ENCODE results near the gene GABBR2.
"Not testable (repeated sequence)": the region's sequence is repeated elsewhere in the genome, so short reads cannot be mapped to it uniquely, and the experiment has no call there.

Gene GABBR2

GRCh38 chr9:98276907-98277469 is 431.7 kb downstream of the GABBR2 start:
- Mint-ChIP-seq H3K27ac (no peak overlapping the region), H3K9me3 (no peaks in the 10 kb centered on the region), H3K4me1 (no peaks in the 10 kb centered on the region), H3K27me3 (peaks cover 12% of the 10 kb centered on the region), H3K4me3 (no peak overlapping the region), H3K36me3 (ENCODE audit: low read depth) (no peaks in the 10 kb centered on the region)
- DNase-seq: no peak
- ATAC-seq: no peak

GRCh38 chr9:98275159-98275558 is 433.6 kb downstream of the GABBR2 start:
- no peak for ATAC-seq
- Mint-ChIP-seq H3K27me3 (peaks cover 15% of the 10 kb centered on the region), H3K9me3 (no peaks in the 10 kb centered on the region), H3K4me1 (no peaks in the 10 kb centered on the region), H3K36me3 (ENCODE audit: low read depth) (no peaks in the 10 kb centered on the region), H3K4me3 (no peak overlapping the region), H3K27ac (no peak overlapping the region)
- no peak for DNase-seq

- H3K27me3 Mint-ChIP-seq: peaks cover 19% of the 10 kb centered on the region
Measured at GRCh38 chr9:98272083-98272482, 436.7 kb downstream of the GABBR2 start.

GRCh38 chr9:98271479-98271878 is 437.3 kb downstream of the GABBR2 start:
- ATAC-seq: no peak
- Mint-ChIP-seq H3K27me3 (peaks cover 14% of the 10 kb centered on the region), H3K27ac (no peak overlapping the region), H3K36me3 (ENCODE audit: low read depth) (no peaks in the 10 kb centered on the region), H3K4me1 (no peaks in the 10 kb centered on the region), H3K9me3 (no peaks in the 10 kb centered on the region), H3K4me3 (no peak overlapping the region)
- no peak for DNase-seq

More at GRCh38 chr9:98272083-98272482, 436.7 kb downstream of the GABBR2 start:
- Mint-ChIP-seq H3K4me1 (no peaks in the 10 kb centered on the region), H3K4me3 (no peak overlapping the region), H3K9me3 (no peaks in the 10 kb centered on the region), H3K27ac (no peak overlapping the region), H3K36me3 (ENCODE audit: low read depth) (no peaks in the 10 kb centered on the region)
- DNase-seq (no peak), ATAC-seq (no peak)

GRCh38 chr9:98270284-98270683 is 438.5 kb downstream of the GABBR2 start:
- not testable (repeated sequence) for H3K4me3 Mint-ChIP-seq; DNase-seq; H3K27ac Mint-ChIP-seq; ATAC-seq; H3K4me1 Mint-ChIP-seq; H3K36me3 Mint-ChIP-seq (ENCODE audit: low read depth); H3K9me3 Mint-ChIP-seq
- peaks cover 12% of the 10 kb centered on the region for H3K27me3 Mint-ChIP-seq

- H3K9me3 Mint-ChIP-seq; DNase-seq; H3K4me1 Mint-ChIP-seq; H3K27ac Mint-ChIP-seq; H3K36me3 Mint-ChIP-seq (ENCODE audit: low read depth); H3K4me3 Mint-ChIP-seq; ATAC-seq: not testable (repeated sequence)
- H3K27me3 Mint-ChIP-seq: peaks cover 12% of the 10 kb centered on the region
Measured at GRCh38 chr9:98269652-98270051, 439.1 kb downstream of the GABBR2 start.

GRCh38 chr9:98267556-98267955 is 441.2 kb downstream of the GABBR2 start:
- H3K27ac Mint-ChIP-seq, ATAC-seq: not testable (repeated sequence)
- peaks cover 12% of the 10 kb centered on the region for H3K27me3 Mint-ChIP-seq

GRCh38 chr9:98264516-98264915 is 444.2 kb downstream of the GABBR2 start:
- Mint-ChIP-seq H3K27me3 (peaks cover 4% of the 10 kb centered on the region), H3K4me3 (no peak overlapping the region), H3K36me3 (ENCODE audit: low read depth) (no peaks in the 10 kb centered on the region), H3K4me1 (no peaks in the 10 kb centered on the region), H3K9me3 (no peaks in the 10 kb centered on the region), H3K27ac (no peak overlapping the region)
- ATAC-seq (no peak), DNase-seq (no peak)

More at GRCh38 chr9:98267556-98267955, 441.2 kb downstream of the GABBR2 start:
- DNase-seq; H3K36me3 Mint-ChIP-seq (ENCODE audit: low read depth); H3K9me3 Mint-ChIP-seq; H3K4me1 Mint-ChIP-seq; H3K4me3 Mint-ChIP-seq: not testable (repeated sequence)

- H3K36me3 Mint-ChIP-seq (ENCODE audit: low read depth): no peaks in the 10 kb centered on the region
- H3K27ac Mint-ChIP-seq: no peak overlapping the region
- DNase-seq: peak; percentile 80
- ATAC-seq: peak; percentile 85
- H3K27me3 Mint-ChIP-seq: peaks cover 3% of the 10 kb centered on the region
- H3K9me3 Mint-ChIP-seq: no peaks in the 10 kb centered on the region
- H3K4me3 Mint-ChIP-seq: no peak overlapping the region
- no peaks in the 10 kb centered on the region for H3K4me1 Mint-ChIP-seq
Measured at GRCh38 chr9:98263482-98264357, 445.0 kb downstream of the GABBR2 start.

- DNase-seq: no peak
- no peaks in the 10 kb centered on the region for H3K27me3 Mint-ChIP-seq
- H3K36me3 Mint-ChIP-seq (ENCODE audit: low read depth): no peaks in the 10 kb centered on the region
- H3K4me1 Mint-ChIP-seq: no peaks in the 10 kb centered on the region
- H3K27ac Mint-ChIP-seq: no peak overlapping the region
- H3K4me3 Mint-ChIP-seq: no peak overlapping the region
- no peaks in the 10 kb centered on the region for H3K9me3 Mint-ChIP-seq
- ATAC-seq: no peak
Measured at GRCh38 chr9:98263080-98263479, 445.7 kb downstream of the GABBR2 start.

GRCh38 chr9:98262056-98262455 is 446.7 kb downstream of the GABBR2 start:
- no peak for DNase-seq
- Mint-ChIP-seq H3K4me3 (no peak overlapping the region), H3K27ac (no peak overlapping the region), H3K27me3 (no peaks in the 10 kb centered on the region), H3K4me1 (peaks cover 1% of the 10 kb centered on the region), H3K9me3 (no peaks in the 10 kb centered on the region), H3K36me3 (ENCODE audit: low read depth) (no peaks in the 10 kb centered on the region)
- ATAC-seq: no peak

- Mint-ChIP-seq H3K27me3 (no peaks in the 10 kb centered on the region), H3K4me1 (peaks cover 7% of the 10 kb centered on the region), H3K4me3 (no peak overlapping the region), H3K27ac (no peak overlapping the region), H3K36me3 (ENCODE audit: low read depth) (no peaks in the 10 kb centered on the region), H3K9me3 (no peaks in the 10 kb centered on the region)
- ATAC-seq (no peak), DNase-seq (no peak)
Measured at GRCh38 chr9:98260635-98261034, 448.1 kb downstream of the GABBR2 start.

- H3K27ac Mint-ChIP-seq: no peak overlapping the region
- H3K4me1 Mint-ChIP-seq: peaks cover 11% of the 10 kb centered on the region
- H3K36me3 Mint-ChIP-seq (ENCODE audit: low read depth): no peaks in the 10 kb centered on the region
- H3K27me3 Mint-ChIP-seq: no peaks in the 10 kb centered on the region
- no peaks in the 10 kb centered on the region for H3K9me3 Mint-ChIP-seq
- DNase-seq (no peak), ATAC-seq (no peak)
- H3K4me3 Mint-ChIP-seq: no peak overlapping the region
Measured at GRCh38 chr9:98259791-98260190, 448.9 kb downstream of the GABBR2 start.

- peak; percentile 12 for DNase-seq
Measured at GRCh38 chr9:98256756-98257155, 452.0 kb downstream of the GABBR2 start.

GRCh38 chr9:98255578-98256296 is 453.0 kb downstream of the GABBR2 start, which contains the start of gene TBC1D2:
TBC1D2 (minus strand) TSS chr9:98255649; CDS start chr9:98255541, 108 bp downstream.
- peaks cover 19% of the 10 kb centered on the region for H3K4me1 Mint-ChIP-seq
- no peaks in the 10 kb centered on the region for H3K36me3 Mint-ChIP-seq (ENCODE audit: low read depth)
- H3K27ac Mint-ChIP-seq: peak within 1 kb of the TSS; percentile 94
- H3K4me3 Mint-ChIP-seq: peak within 1 kb of the TSS; percentile 88
- peak; percentile 83 for ATAC-seq
- no peaks in the 10 kb centered on the region for H3K9me3 Mint-ChIP-seq
- no peaks in the 10 kb centered on the region for H3K27me3 Mint-ChIP-seq
- DNase-seq: peak; percentile 98

More at GRCh38 chr9:98256756-98257155, 452.0 kb downstream of the GABBR2 start:
- Mint-ChIP-seq H3K4me3 (peak overlapping the region; percentile 88), H3K27me3 (no peaks in the 10 kb centered on the region), H3K27ac (peak overlapping the region; percentile 94), H3K36me3 (ENCODE audit: low read depth) (no peaks in the 10 kb centered on the region), H3K9me3 (no peaks in the 10 kb centered on the region), H3K4me1 (peaks cover 19% of the 10 kb centered on the region)
- ATAC-seq: no peak

Data from activated naive CD8-positive, alpha-beta T cell treated with anti-CD3 and anti-CD28 coated beads, Interleukin-2, amount 50 U/mL, for 24 hours (primary cell).